ENCODE measurements around the gene NSFL1C. TPM values are rescaled to one million over a fixed set of nuclear protein-coding genes. Genes with fewer than 3 reads are reported as not detected.

Gene NSFL1C
- total and polyA plus RNA-seq, 9 of the 15 experiments (the other 6 are each of a cell fraction or from before 2014, with no cell fraction given) = 20.8 to 119 (median 47.0) TPM

- WGBS (ENCODE audit: insufficient coverage, low coverage, missing lambda C conversion rate) = 0% methylated on average over 1 of the region's 1 CpG
- Histone ChIP-seq H3K4me2 (ENCODE audit: insufficient read depth, low read length) (no peak overlapping the region), H3K9me1 (ENCODE audit: control insufficient read depth, insufficient read depth, low read length) (no peaks in the 10 kb centered on the region), H3K79me2 (ENCODE audit: control insufficient read depth, insufficient read depth, low read length) (no peaks in the 10 kb centered on the region), H4K20me1 (replicated peaks; ENCODE audit: control insufficient read depth, insufficient read depth, low read length) (no peaks in the 10 kb centered on the region), H3K27ac (ENCODE audit: extremely low read depth, low read depth, low read length) (no peak overlapping the region), H2AFZ (ENCODE audit: low read depth, low read length) (no peak overlapping the region), H3K4me3 (no peak overlapping the region), H3K27me3 (ENCODE audit: control insufficient read depth in 2 of 2, insufficient read depth in 2 of 2, low read length in 2 of 2) (peaks cover 0 to 11% of the 10 kb centered on the region in 2 experiments; a peak in 2 of 5 replicates), H3K4me1 (replicated peaks in 1 of 2; ENCODE audit: control insufficient read depth in 2 of 2, insufficient read depth in 2 of 2, low read length in 2 of 2) (no peaks in the 10 kb centered on the region), H3K9me3 (replicated peaks; ENCODE audit: control insufficient read depth, insufficient read depth, low read depth, low read length) (no peaks in the 10 kb centered on the region), H3K36me3 (ENCODE audit: control insufficient read depth, insufficient read depth, low read length) (no peaks in the 10 kb centered on the region), H3K9ac (ENCODE audit: insufficient read depth in 1 of 2, low read depth in 2 of 2, low read length in 2 of 2) (no peak overlapping the region)
- intact Hi-C loops (cut with micrococcal nuclease) = no loop called here
- in situ Hi-C loops (cut with MboI) = no loop called here
- TF ChIP-seq MTF1 (CRISPR knock-in tag; IDR thresholded peaks at IDR 0.05; ENCODE audit: borderline replicate concordance) = no peak
- no peak for TF ChIP-seq ZNF3 (CRISPR knock-in tag; IDR thresholded peaks at IDR 0.05)
- TF ChIP-seq ATF7 (IDR thresholded peaks at IDR 0.05) = no peak
- DNase-seq (ENCODE audit: extremely low read depth in 1 of 4, low spot score in 3 of 4) (no peak), FAIRE-seq (no peak), ATAC-seq (no peak)
- ChIA-PET CTCF (ENCODE audit: low intra/inter-chr PET ratio) (no interaction called here), POLR2A (no interaction called here)
- no TSS peak for BruUV-seq (replicated peaks)
Observed at GRCh38 chr20:1493536-1493935, 26.9 kb upstream of the NSFL1C start.

DNA sequence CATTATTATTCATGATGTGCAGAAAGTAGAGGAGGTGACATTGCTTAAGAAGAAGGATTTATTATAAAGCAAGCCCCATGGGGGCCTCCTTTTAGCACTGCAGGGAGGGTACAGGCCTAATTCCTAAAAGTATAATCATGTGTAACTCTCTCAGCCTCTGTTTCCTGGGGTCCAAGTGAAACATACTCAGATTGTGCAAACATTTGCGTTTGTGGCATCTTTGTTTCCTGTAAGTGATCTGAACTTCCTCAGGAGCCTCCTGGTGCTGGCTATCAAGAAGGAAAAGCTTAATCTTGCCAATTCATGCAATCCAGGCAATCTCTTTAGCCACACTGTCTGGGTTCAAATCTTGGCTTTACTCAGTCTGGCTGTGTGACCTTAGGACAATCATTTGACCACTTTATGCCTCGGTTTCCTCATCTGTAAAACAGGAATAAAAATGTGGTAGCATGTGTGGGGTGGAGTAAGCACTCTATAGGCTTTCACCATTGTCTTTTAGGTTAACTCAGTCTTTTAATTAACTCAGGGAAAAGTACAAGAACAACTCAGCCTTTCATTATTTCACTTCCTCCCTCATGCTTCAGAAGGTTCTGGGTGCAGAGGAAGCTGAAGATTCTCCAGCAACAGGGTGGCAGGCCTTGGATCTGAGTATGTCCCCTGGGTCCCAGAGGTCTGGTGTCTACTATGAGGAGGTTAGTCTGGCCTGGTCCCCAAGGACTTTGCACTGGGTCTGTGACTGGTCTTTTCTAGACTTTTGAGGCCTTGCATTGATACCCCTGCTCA is 25.4 kb upstream of the NSFL1C start:
- no peaks in the 10 kb centered on the region for H4K20me1 ChIP-seq (replicated peaks; ENCODE audit: control insufficient read depth, insufficient read depth, low read length)
- H3K27ac ChIP-seq (ENCODE audit: extremely low read depth, low read depth, low read length) = no peak overlapping the region
- no peaks in the 10 kb centered on the region for H3K9me1 ChIP-seq (ENCODE audit: control insufficient read depth, insufficient read depth, low read length)
- no peaks in the 10 kb centered on the region for H3K36me3 ChIP-seq (ENCODE audit: control insufficient read depth, insufficient read depth, low read length)
- H3K4me3 ChIP-seq = no peak overlapping the region
- no peak overlapping the region for H3K4me2 ChIP-seq (ENCODE audit: insufficient read depth, low read length)
- no peaks in the 10 kb centered on the region for H3K4me1 ChIP-seq (replicated peaks in 1 of 2; ENCODE audit: control insufficient read depth in 2 of 2, insufficient read depth in 2 of 2, low read length in 2 of 2)
- BruUV-seq (replicated peaks) = no TSS peak
- no peak overlapping the region for H2AFZ ChIP-seq (ENCODE audit: low read depth, low read length)
- 0% methylated on average over 2 of the region's 2 CpGs for WGBS (ENCODE audit: insufficient coverage, low coverage, missing lambda C conversion rate)
- ChIA-PET POLR2A (interaction anchor here (0.7 kb wide), 1 partner anchor 13 kb away, joined by 3 read pairs; no protein-coding TSS in a partner anchor), CTCF (ENCODE audit: low intra/inter-chr PET ratio) (no interaction called here)
- H3K79me2 ChIP-seq (ENCODE audit: control insufficient read depth, insufficient read depth, low read length) = no peaks in the 10 kb centered on the region
- ATAC-seq = no peak
- in situ Hi-C loops (cut with MboI) (no loop called here), intact Hi-C loops (cut with micrococcal nuclease) (no loop called here)
- TF ChIP-seq SRSF9 (IDR thresholded peaks at IDR 0.05; ENCODE audit: borderline replicate concordance, low read depth, low read length) (no peak), FOXA1 (IDR thresholded peaks at IDR 0.05; ENCODE audit: borderline replicate concordance) (no peak), ARID2 (IDR thresholded peaks at IDR 0.05) (no peak), MTA2 (IDR thresholded peaks at IDR 0.05; ENCODE audit: low read depth) (no peak), RFX1 (IDR thresholded peaks at IDR 0.05) (no peak), ZNF239 (CRISPR knock-in tag; IDR thresholded peaks at IDR 0.05) (no peak), SRSF3 (IDR thresholded peaks at IDR 0.05; ENCODE audit: insufficient read depth, low read length) (no peak), SPI1 (IDR thresholded peaks at IDR 0.05; ENCODE audit: borderline replicate concordance, low read depth, low read length) (no peak)
- H3K27me3 ChIP-seq (ENCODE audit: control insufficient read depth in 2 of 2, insufficient read depth in 2 of 2, low read length in 2 of 2) = peaks cover 0 to 11% of the 10 kb centered on the region in 2 experiments; a peak in 2 of 5 replicates
- no peaks in the 10 kb centered on the region for H3K9me3 ChIP-seq (replicated peaks; ENCODE audit: control insufficient read depth, insufficient read depth, low read depth, low read length)
- no peak for DNase-seq (ENCODE audit: extremely low read depth in 1 of 4, low spot score in 3 of 4)
- no peak for FAIRE-seq
- H3K9ac ChIP-seq (ENCODE audit: insufficient read depth in 1 of 2, low read depth in 2 of 2, low read length in 2 of 2) = no peak overlapping the region
